ENCODE data around the gene USP3.
A peak's percentile ranks its signal among the peaks of the same experiment; 100 is the strongest.
"Not testable (repeated sequence)": the region's sequence is repeated elsewhere in the genome, so short reads cannot be mapped to it uniquely, and the experiment has no call there.

USP3 gene

GRCh38 chr15:63478243-63478642 lies 26.1 kb upstream of the USP3 start:
- DNase-seq: no peak

- DNase-seq: no peak
Measured at GRCh38 chr15:63480441-63480821, 24.0 kb upstream of the USP3 start.

GRCh38 chr15:63481105-63481810 lies 23.1 kb upstream of the USP3 start:
- no peak for DNase-seq

- no peak for DNase-seq
Measured at GRCh38 chr15:63482874-63483323, 21.5 kb upstream of the USP3 start.

GRCh38 chr15:63483521-63484371 lies 20.6 kb upstream of the USP3 start:
- DNase-seq: no peak

- no peak for DNase-seq
Measured at GRCh38 chr15:63484433-63485186, 19.8 kb upstream of the USP3 start.

- DNase-seq: peak; percentile 21
Measured at GRCh38 chr15:63487076-63487757, 17.2 kb upstream of the USP3 start.

GRCh38 chr15:63487758-63488397 lies 16.5 kb upstream of the USP3 start:
- not testable (repeated sequence) for DNase-seq

GRCh38 chr15:63488398-63488960 lies 15.9 kb upstream of the USP3 start:
- no peak for DNase-seq

- DNase-seq: no peak
Measured at GRCh38 chr15:63489352-63489751, 15.0 kb upstream of the USP3 start.

- DNase-seq: peak; percentile 97
Measured at GRCh38 chr15:63490345-63491034, 13.9 kb upstream of the USP3 start.

- peak; percentile 94 for DNase-seq
Measured at GRCh38 chr15:63491116-63491827, 13.1 kb upstream of the USP3 start.

- no peak for DNase-seq
Measured at GRCh38 chr15:63491979-63492378, 12.4 kb upstream of the USP3 start.

GRCh38 chr15:63492541-63493077 lies 11.8 kb upstream of the USP3 start:
- DNase-seq: peak; percentile 74

- no peak for DNase-seq
Measured at GRCh38 chr15:63493436-63493835, 11.0 kb upstream of the USP3 start.

- DNase-seq: no peak
Measured at GRCh38 chr15:63494408-63494807, 10.0 kb upstream of the USP3 start.

GRCh38 chr15:63495343-63495742 lies 9.1 kb upstream of the USP3 start:
- no peak for DNase-seq

- DNase-seq: peak; percentile 78
Measured at GRCh38 chr15:63495780-63496488, 8.5 kb upstream of the USP3 start.

- no peak for DNase-seq
Measured at GRCh38 chr15:63497642-63498467, 6.5 kb upstream of the USP3 start.

All from NCI-H524 treated with DMSO at 0.1 percent for 48 hours (cell line).